GM12891 (cell line): ENCODE data around the gene RERE.

Experiments used
- POLR2A ChIP-seq: IDR thresholded peaks from 2 replicates; pipeline ENCODE4 v1.6.1; 2011; ENCODE audit warnings: low read depth, low read length, control low read depth
- POLR2AphosphoS5 ChIP-seq: IDR thresholded peaks from 2 replicates; pipeline ENCODE4 v1.6.1; 2011; ENCODE audit warnings: low read depth, low read length, control low read depth
- TAF1 ChIP-seq: IDR thresholded peaks from 2 replicates; pipeline ENCODE4 v1.6.1; 2011; ENCODE audit warnings: low read depth, low read length, control low read depth

- TF ChIP-seq POLR2A: no peak
- TF ChIP-seq TAF1: no peak
- no peak for TF ChIP-seq POLR2AphosphoS5
These were observed 394.8 kb downstream of the RERE start for GRCh38 chr1:8422510-8423268.
